Neuronal stem cell (in vitro differentiated cells): ENCODE results near the gene RBM20.
A peak's percentile ranks its signal among the peaks of the same experiment; 100 is the strongest.

Experiments
- DNase-seq: peaks from one replicate; pipeline ENCODE4 v3.0.0-alpha.2; 2013; ENCODE audit warnings: low spot score
- H2AFZ ChIP-seq: one replicate; pipeline ENCODE4 v1.6.1; 2013; ENCODE audit warnings: mild to moderate bottlenecking, low read length, inconsistent platforms
- H2AK5ac ChIP-seq: 2 replicates; pipeline ENCODE4 v1.6.1; 2013; ENCODE audit warnings: low read depth, mild to moderate bottlenecking, inconsistent platforms, low read length, moderate library complexity, mixed read lengths
- H2BK120ac ChIP-seq: 2 replicates; pipeline ENCODE4 v1.6.1; 2013; ENCODE audit warnings: low read depth, mild to moderate bottlenecking, inconsistent platforms, low read length, moderate library complexity, mixed read lengths
- H2BK12ac ChIP-seq: one replicate; pipeline ENCODE4 v1.6.1; 2013; ENCODE audit warnings: low read length, inconsistent platforms
- H2BK15ac ChIP-seq: 2 replicates; pipeline ENCODE4 v1.6.1; 2013; ENCODE audit warnings: mild to moderate bottlenecking, low read length, inconsistent platforms, mixed read lengths
- H2BK5ac ChIP-seq: one replicate; pipeline ENCODE4 v1.6.1; 2013; ENCODE audit warnings: inconsistent platforms, mild to moderate bottlenecking, low read length, moderate library complexity
- H3K14ac ChIP-seq: one replicate; pipeline ENCODE4 v1.6.1; 2013; ENCODE audit warnings: low read length, inconsistent platforms
- H3K18ac ChIP-seq: 2 replicates; pipeline ENCODE4 v1.6.1; 2013; ENCODE audit warnings: low read length, inconsistent platforms
- H3K23ac ChIP-seq: 2 replicates; pipeline ENCODE4 v1.6.1; 2013; ENCODE audit warnings: low read depth, mild to moderate bottlenecking, mixed read lengths, low read length, inconsistent platforms; ENCODE audit not compliant: poor library complexity
- H3K27ac ChIP-seq: replicated peaks from 3 replicates; pipeline ENCODE4 v1.5.1; 2013; ENCODE audit warnings: low read length, inconsistent platforms
- H3K27me3 ChIP-seq, 3 experiments: 2 replicates each; pipeline ENCODE4 v1.6.1; 2013; ENCODE audit warnings: low read length in 3 of 3, mild to moderate bottlenecking in 2 of 3, inconsistent platforms in 1 of 3, low read depth in 1 of 3, mixed read lengths in 1 of 3, moderate library complexity in 1 of 3; ENCODE audit not compliant: control insufficient read depth in 3 of 3, insufficient read depth in 3 of 3
- H3K36me3 ChIP-seq, 2 donors: replicated peaks in 1 of 2; 2 replicates each; pipeline ENCODE4 v1.6.1; 2013; ENCODE audit warnings: low read length in 2 of 2; ENCODE audit not compliant: control insufficient read depth in 2 of 2, insufficient read depth in 2 of 2
- H3K4ac ChIP-seq: 2 replicates; pipeline ENCODE4 v1.6.1; 2013; ENCODE audit warnings: inconsistent platforms, mild to moderate bottlenecking, low read length, moderate library complexity
- H3K4me1 ChIP-seq, 2 donors: 1 replicate in 1 of 2; 2 replicates in 1 of 2; pipeline ENCODE4 v1.6.1; 2013; ENCODE audit warnings: low read length in 2 of 2, low read depth in 1 of 2; ENCODE audit not compliant: control insufficient read depth in 2 of 2, insufficient read depth in 1 of 2
- H3K4me2 ChIP-seq: one replicate; pipeline ENCODE4 v1.6.1; 2013; ENCODE audit warnings: mild to moderate bottlenecking, low read length, inconsistent platforms; ENCODE audit not compliant: insufficient read depth, poor library complexity, severe bottlenecking
- H3K4me3 ChIP-seq, 2 donors: 2 replicates each; pipeline ENCODE4 v1.5.1; 2013; ENCODE audit warnings: low read length in 2 of 2, mild to moderate bottlenecking in 2 of 2, inconsistent platforms in 1 of 2, moderate library complexity in 1 of 2
- H3K79me1 ChIP-seq: one replicate; pipeline ENCODE4 v1.6.1; 2013; ENCODE audit warnings: low read depth, mild to moderate bottlenecking, inconsistent platforms, low read length, moderate library complexity
- H3K9ac ChIP-seq: one replicate; pipeline ENCODE4 v1.6.1; 2013; ENCODE audit warnings: mild to moderate bottlenecking, low read depth, low read length, inconsistent platforms; ENCODE audit not compliant: poor library complexity
- H3K9me3 ChIP-seq, 2 donors: replicated peaks in 1 of 2; 2 replicates each; pipeline versions ENCODE3 to v1.6.1; 2013; ENCODE audit warnings: low read length in 2 of 2, mild to moderate bottlenecking in 2 of 2, inconsistent platforms in 1 of 2, low read depth in 1 of 2, mixed read lengths in 1 of 2, moderate library complexity in 1 of 2; ENCODE audit not compliant: control insufficient read depth in 2 of 2, insufficient read depth in 1 of 2
- H4K8ac ChIP-seq: one replicate; pipeline ENCODE4 v1.6.1; 2013; ENCODE audit warnings: low read depth, mild to moderate bottlenecking, inconsistent platforms, low read length, moderate library complexity
- H4K91ac ChIP-seq: one replicate; pipeline ENCODE4 v1.6.1; 2013; ENCODE audit warnings: low read length, low read depth, mild to moderate bottlenecking, inconsistent platforms; ENCODE audit not compliant: poor library complexity
- WGBS, 2 donors: extraction: QIAGEN DNeasy Blood & Tissue Kit; methylation state at CpG; one replicate each; pipeline ENCODE4 v1.1.7; 2013; ENCODE audit warnings: missing lambda C conversion rate in 2 of 2, mixed read lengths in 1 of 2; ENCODE audit not compliant: insufficient read length in 2 of 2, insufficient replicate concordance in 1 of 2; ENCODE audit errors: extremely low coverage in 2 of 2; 5-methylcytosine and 5-hydroxymethylcytosine counted together

The RBM20 gene

GRCh38 chr10:110872145-110872983, 228.2 kb downstream of the RBM20 start:
- Histone ChIP-seq H3K9me3 (no peaks in the 10 kb centered on the region), H3K14ac (no peak overlapping the region), H3K4ac (no peak overlapping the region), H2BK12ac (no peak overlapping the region), H3K4me3 (peak overlapping the region; percentile 66 to 94), H3K27me3 (no peaks in the 10 kb centered on the region), H4K91ac (no peak overlapping the region), H2BK120ac (peak overlapping the region; percentile 81), H2BK5ac (peak overlapping the region; percentile 87), H3K4me2 (peak overlapping the region; percentile 54), H3K27ac (peak overlapping the region; percentile 96), H3K4me1 (peaks cover 12 to 16% of the 10 kb centered on the region in 2 donors), H2AFZ (peak overlapping the region; percentile 89), H3K36me3 (peaks cover 2 to 17% of the 10 kb centered on the region in 2 donors), H3K9ac (peak overlapping the region; percentile 93), H3K18ac (peak overlapping the region; percentile 98), H2BK15ac (peak overlapping the region; percentile 75), H3K79me1 (no peaks in the 10 kb centered on the region), H4K8ac (no peak overlapping the region), H2AK5ac (peak overlapping the region; percentile 84), H3K23ac (peak overlapping the region; percentile 95)
- WGBS, 2 donors = no CpG with 5 or more reads among the region's 70 CpGs
- peak; percentile 88 for DNase-seq

GRCh38 chr10:110872984-110873923, 229.1 kb downstream of the RBM20 start:
- Histone ChIP-seq H3K18ac (no peak overlapping the region), H3K4me2 (peak overlapping the region; percentile 54), H3K4me1 (peaks cover 10 to 16% of the 10 kb centered on the region in 2 donors), H3K9ac (no peak overlapping the region), H3K9me3 (no peaks in the 10 kb centered on the region), H3K79me1 (no peaks in the 10 kb centered on the region), H2BK12ac (no peak overlapping the region), H3K4me3 (peak overlapping the region; percentile 66 to 94), H4K91ac (no peak overlapping the region), H3K4ac (no peak overlapping the region), H2AFZ (peak overlapping the region; percentile 89), H2BK15ac (no peak overlapping the region), H3K27me3 (no peaks in the 10 kb centered on the region), H3K23ac (no peak overlapping the region), H2BK120ac (no peak overlapping the region), H3K14ac (no peak overlapping the region), H2AK5ac (no peak overlapping the region), H2BK5ac (no peak overlapping the region), H3K36me3 (peaks cover 2 to 25% of the 10 kb centered on the region in 2 donors), H4K8ac (no peak overlapping the region), H3K27ac (peak overlapping the region; percentile 96)
- no peak for DNase-seq
- 100% methylated on average over 1 of the region's 16 CpGs; no CpG with 5 or more reads in 1 of the 2 donors for WGBS, 2 donors

- Histone ChIP-seq H3K27me3 (no peaks in the 10 kb centered on the region), H4K91ac (no peak overlapping the region), H2BK12ac (no peak overlapping the region), H3K36me3 (peaks cover 2 to 32% of the 10 kb centered on the region in 2 donors), H2AK5ac (no peak overlapping the region), H2BK15ac (no peak overlapping the region), H3K4me1 (peaks cover 10 to 16% of the 10 kb centered on the region in 2 donors), H3K27ac (no peak overlapping the region), H4K8ac (no peak overlapping the region), H3K14ac (no peak overlapping the region), H3K4me2 (no peak overlapping the region), H3K9ac (no peak overlapping the region), H3K4ac (no peak overlapping the region), H3K79me1 (no peaks in the 10 kb centered on the region), H2BK120ac (no peak overlapping the region), H3K18ac (no peak overlapping the region), H3K4me3 (peak overlapping the region in 1 of 2 donors; percentile 66), H2BK5ac (no peak overlapping the region), H3K23ac (no peak overlapping the region), H3K9me3 (no peaks in the 10 kb centered on the region), H2AFZ (no peak overlapping the region)
- no CpG with 5 or more reads among the region's 2 CpGs for WGBS, 2 donors
- DNase-seq = no peak
These were observed 229.8 kb downstream of the RBM20 start for GRCh38 chr10:110873951-110874350.
